Activated B cell treated with CpG ODN at 0.5 μM for 24 hours (primary cell): ENCODE data around the gene OR9Q1. TPM values are rescaled to one million over a fixed set of nuclear protein-coding genes. Genes with fewer than 3 reads are reported as not detected.

Experiments
- ATAC-seq: fragments of 200-7000 bp; cut with Tn5 transposase; one replicate; pipeline ENCODE4 v1.10.0; 2021; ENCODE audit warnings: low read depth, mild to moderate bottlenecking, moderate library complexity
- CTCF ChIA-PET: fragments of 350-600 bp; sonication (Branson Sonifier 250); formaldehyde crosslinking; loops from one replicate; lab custom pipeline; 2021; ENCODE audit warnings: antibody characterized with exemption; lab: Charles Lee
- POLR2A ChIA-PET: fragments of 350-600 bp; sonication (Branson Sonifier 250); formaldehyde crosslinking; loops from one replicate; lab custom pipeline; 2021; ENCODE audit warnings: antibody characterized with exemption; lab: Charles Lee
- DNase-seq: peaks from one replicate; pipeline ENCODE4 v3.0.0; 2022
- H3K27ac Mint-ChIP-seq: one replicate; pipeline ENCODE4 v1.8.0; 2020; ENCODE audit warnings: mixed read lengths
- H3K27me3 Mint-ChIP-seq: one replicate; pipeline ENCODE4 v1.8.0; 2021; ENCODE audit warnings: mixed read lengths
- H3K36me3 Mint-ChIP-seq: one replicate; pipeline ENCODE4 v1.8.0; 2021; ENCODE audit warnings: low read depth, mixed read lengths
- H3K4me1 Mint-ChIP-seq: one replicate; pipeline ENCODE4 v1.8.0; 2021; ENCODE audit warnings: mixed read lengths
- H3K4me3 Mint-ChIP-seq: one replicate; pipeline ENCODE4 v1.8.0; 2020; ENCODE audit warnings: mild to moderate bottlenecking, mixed read lengths
- H3K9me3 Mint-ChIP-seq: one replicate; pipeline ENCODE4 v1.8.0; 2020; ENCODE audit warnings: mixed read lengths
- intact Hi-C: fragments of 100-400 bp; cut with micrococcal nuclease; formaldehyde crosslinking; loops from one replicate; pipeline ENCODE4 v1.15.1; 2024
- total RNA-seq: library from RNA; stranded (reverse); gene quantifications from 2 replicates; pipeline ENCODE4 v1.2.3, GENCODE V29; 2022
- TF ChIP-seq, protein P1 (sequence below): fragments of 200-600 bp; IDR thresholded peaks from one replicate; pipeline ENCODE4 v1.8.0; 2022; ENCODE audit warnings: antibody characterized with exemption, mild to moderate bottlenecking

OR9Q1 gene
- total RNA-seq, 1 donor from 2014 or later = not detected

DNA sequence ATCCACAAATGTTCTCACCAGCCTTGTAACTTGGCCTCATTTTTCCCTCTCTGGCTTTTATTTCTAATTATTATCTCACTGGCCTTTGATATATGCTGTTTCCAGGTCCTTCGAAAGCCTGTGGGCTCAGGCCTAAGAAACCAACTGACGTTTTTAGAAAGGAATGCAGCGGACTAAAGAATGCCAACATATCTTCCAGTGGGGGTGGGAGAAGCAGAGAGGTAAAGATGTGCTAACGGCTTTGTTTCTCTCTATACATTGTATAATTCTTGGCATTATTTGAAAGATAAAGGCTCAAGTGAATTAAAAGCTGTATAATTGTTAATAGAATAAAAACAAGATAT is 35.3 kb downstream of the OR9Q1 start:
- CTCF ChIA-PET = no interaction called here
- H3K36me3 Mint-ChIP-seq = no peaks in the 10 kb centered on the region
- TF ChIP-seq, protein P1, sequence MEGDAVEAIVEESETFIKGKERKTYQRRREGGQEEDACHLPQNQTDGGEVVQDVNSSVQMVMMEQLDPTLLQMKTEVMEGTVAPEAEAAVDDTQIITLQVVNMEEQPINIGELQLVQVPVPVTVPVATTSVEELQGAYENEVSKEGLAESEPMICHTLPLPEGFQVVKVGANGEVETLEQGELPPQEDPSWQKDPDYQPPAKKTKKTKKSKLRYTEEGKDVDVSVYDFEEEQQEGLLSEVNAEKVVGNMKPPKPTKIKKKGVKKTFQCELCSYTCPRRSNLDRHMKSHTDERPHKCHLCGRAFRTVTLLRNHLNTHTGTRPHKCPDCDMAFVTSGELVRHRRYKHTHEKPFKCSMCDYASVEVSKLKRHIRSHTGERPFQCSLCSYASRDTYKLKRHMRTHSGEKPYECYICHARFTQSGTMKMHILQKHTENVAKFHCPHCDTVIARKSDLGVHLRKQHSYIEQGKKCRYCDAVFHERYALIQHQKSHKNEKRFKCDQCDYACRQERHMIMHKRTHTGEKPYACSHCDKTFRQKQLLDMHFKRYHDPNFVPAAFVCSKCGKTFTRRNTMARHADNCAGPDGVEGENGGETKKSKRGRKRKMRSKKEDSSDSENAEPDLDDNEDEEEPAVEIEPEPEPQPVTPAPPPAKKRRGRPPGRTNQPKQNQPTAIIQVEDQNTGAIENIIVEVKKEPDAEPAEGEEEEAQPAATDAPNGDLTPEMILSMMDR = no peak
- DNase-seq (no peak), ATAC-seq (no peak)
- H3K27me3 Mint-ChIP-seq = peaks cover 11% of the 10 kb centered on the region
- no peaks in the 10 kb centered on the region for H3K4me1 Mint-ChIP-seq
- H3K9me3 Mint-ChIP-seq = no peaks in the 10 kb centered on the region
- no peak overlapping the region for H3K27ac Mint-ChIP-seq
- POLR2A ChIA-PET = no interaction called here
- H3K4me3 Mint-ChIP-seq = no peak overlapping the region
- intact Hi-C loops = no loop called here

DNA sequence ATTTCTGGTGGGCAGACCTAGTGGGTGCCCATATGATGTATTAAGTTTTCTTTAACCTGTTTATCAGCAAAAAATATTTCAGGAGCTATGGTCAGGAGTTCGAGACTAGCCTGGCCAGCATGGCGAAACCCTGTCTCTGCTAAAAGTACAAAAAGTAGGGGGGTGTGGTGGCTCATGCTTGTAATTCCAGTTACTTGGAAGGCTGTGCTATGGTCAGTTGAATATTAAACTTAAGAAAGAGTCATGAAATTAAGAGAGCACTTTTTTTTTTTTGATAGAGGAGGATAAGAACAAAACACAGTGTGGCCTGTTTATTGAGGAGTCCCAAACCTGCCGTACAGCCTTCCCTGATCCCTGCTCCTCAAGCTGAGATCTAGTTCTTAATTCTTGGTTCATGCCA is 36.9 kb downstream of the OR9Q1 start:
- H3K4me3 Mint-ChIP-seq = no peak overlapping the region
- no peaks in the 10 kb centered on the region for H3K36me3 Mint-ChIP-seq
- ChIA-PET CTCF (no interaction called here), POLR2A (interaction anchor here (0.6 kb wide), 1 partner anchor 711 kb away, joined by 4 read pairs; no protein-coding TSS in a partner anchor)
- no peak for DNase-seq
- intact Hi-C loops = no loop called here
- ATAC-seq = no peak
- no peaks in the 10 kb centered on the region for H3K9me3 Mint-ChIP-seq
- TF ChIP-seq, protein P1 = no peak
- H3K27ac Mint-ChIP-seq = no peak overlapping the region
- peaks cover 15% of the 10 kb centered on the region for H3K27me3 Mint-ChIP-seq
- no peaks in the 10 kb centered on the region for H3K4me1 Mint-ChIP-seq

DNA sequence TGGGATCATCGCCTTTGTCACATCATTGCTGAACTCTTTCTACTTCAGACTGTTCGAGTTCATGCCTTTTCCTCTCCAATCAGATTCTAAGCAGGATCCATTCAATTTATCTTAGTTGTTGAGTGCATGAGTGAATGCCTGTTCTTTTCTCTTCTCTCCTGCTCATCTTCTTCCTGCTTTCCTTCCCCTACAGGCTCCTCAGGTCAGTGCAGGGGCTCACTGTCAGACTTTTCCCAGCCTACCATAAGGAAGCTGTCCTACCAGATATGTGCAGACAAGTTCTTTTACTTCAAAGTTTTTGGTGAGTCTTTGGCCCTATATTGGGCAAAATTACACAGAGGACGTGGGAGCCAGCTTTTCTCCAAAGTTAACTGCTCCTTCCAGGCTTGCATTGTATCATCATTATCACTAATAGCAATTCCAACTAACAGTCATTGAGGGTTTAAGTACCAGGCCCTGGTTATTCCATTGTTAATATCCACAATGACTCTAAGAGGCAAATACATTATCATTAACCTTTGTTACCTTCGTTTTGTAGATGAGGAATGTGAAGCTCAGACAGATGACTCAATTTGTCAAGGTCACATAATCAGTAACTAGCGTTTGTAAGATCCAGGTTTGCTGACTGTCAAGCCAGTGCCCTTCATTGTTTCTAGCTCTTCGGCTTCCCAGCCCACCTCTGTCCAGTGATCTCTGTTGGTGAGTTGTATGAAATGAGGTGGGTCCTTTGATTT is 37.4 kb downstream of the OR9Q1 start:
- H3K4me3 Mint-ChIP-seq = no peak overlapping the region
- peaks cover 15% of the 10 kb centered on the region for H3K27me3 Mint-ChIP-seq
- DNase-seq = no peak
- no peaks in the 10 kb centered on the region for H3K9me3 Mint-ChIP-seq
- H3K36me3 Mint-ChIP-seq = no peaks in the 10 kb centered on the region
- ChIA-PET POLR2A (no interaction called here), CTCF (no interaction called here)
- TF ChIP-seq, protein P1 = no peak
- H3K4me1 Mint-ChIP-seq = no peaks in the 10 kb centered on the region
- ATAC-seq = no peak
- H3K27ac Mint-ChIP-seq = no peak overlapping the region
- intact Hi-C loops = no loop called here

DNA sequence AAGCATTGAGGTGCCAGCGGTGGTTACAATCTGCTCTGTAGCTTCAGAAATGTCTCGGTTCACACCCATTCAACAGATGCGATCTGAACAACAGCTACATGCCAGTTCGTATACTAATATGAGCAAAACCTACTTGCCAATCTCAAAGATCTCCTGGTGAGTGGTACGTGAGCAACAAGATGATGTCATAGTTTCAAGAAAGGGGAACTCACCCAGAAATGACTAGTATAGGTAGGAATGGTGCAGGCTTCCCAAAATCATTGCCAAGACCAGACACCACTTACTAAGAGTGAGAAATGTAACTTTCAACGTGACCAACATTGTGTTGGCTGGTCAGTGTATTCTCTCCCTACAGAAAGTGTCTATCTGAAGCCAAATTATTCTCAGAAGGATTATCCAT is 38.1 kb downstream of the OR9Q1 start:
- TF ChIP-seq, protein P1 = no peak
- Mint-ChIP-seq H3K27ac (no peak overlapping the region), H3K27me3 (peaks cover 15% of the 10 kb centered on the region), H3K36me3 (no peaks in the 10 kb centered on the region), H3K4me3 (no peak overlapping the region), H3K4me1 (no peaks in the 10 kb centered on the region), H3K9me3 (no peaks in the 10 kb centered on the region)
- intact Hi-C loops = no loop called here
- no peak for ATAC-seq
- no peak for DNase-seq
- POLR2A ChIA-PET = no interaction called here
- CTCF ChIA-PET = no interaction called here

DNA sequence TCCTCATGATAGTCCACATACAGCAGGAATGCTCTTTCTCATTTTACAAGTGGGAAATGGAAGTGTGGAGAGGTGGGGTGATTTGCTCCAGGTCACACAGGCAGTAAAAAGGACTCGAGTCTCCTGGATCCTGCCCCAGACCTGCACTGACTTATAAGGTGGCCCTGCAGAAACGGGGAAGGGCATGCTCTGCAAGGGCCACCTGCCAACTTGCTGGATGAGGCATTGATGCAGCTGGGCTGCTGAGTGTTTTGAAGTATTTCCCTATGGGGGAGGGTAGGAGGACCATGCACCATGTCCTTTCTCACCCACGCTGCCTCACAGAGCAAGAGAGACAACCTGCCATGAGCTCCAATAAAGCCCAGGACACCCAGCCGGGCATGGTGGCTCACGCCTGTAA is 44.0 kb downstream of the OR9Q1 start:
- no peaks in the 10 kb centered on the region for H3K4me1 Mint-ChIP-seq
- ATAC-seq = no peak
- intact Hi-C loops = no loop called here
- POLR2A ChIA-PET = no interaction called here
- TF ChIP-seq, protein P1 = no peak
- no peaks in the 10 kb centered on the region for H3K9me3 Mint-ChIP-seq
- peaks cover 6% of the 10 kb centered on the region for H3K27me3 Mint-ChIP-seq
- CTCF ChIA-PET = no interaction called here
- H3K4me3 Mint-ChIP-seq = no peak overlapping the region
- no peak overlapping the region for H3K27ac Mint-ChIP-seq
- no peak for DNase-seq
- no peaks in the 10 kb centered on the region for H3K36me3 Mint-ChIP-seq
